ENCODE measurements around the gene MEMO1.

Gene MEMO1

GRCh38 chr2:31896293-31896692 is 114.5 kb downstream of the MEMO1 start:
- TF ChIP-seq CTCF (IDR thresholded peaks at IDR 0.05), result no peak
- no peak overlapping the region for H3K27ac ChIP-seq

GRCh38 chr2:31894656-31895055 is 116.2 kb downstream of the MEMO1 start:
- no peak for TF ChIP-seq CTCF (IDR thresholded peaks at IDR 0.05)
- H3K4me3 ChIP-seq, result no peak overlapping the region
- DNase-seq (ENCODE audit: low spot score), result no peak
- H3K27ac ChIP-seq, result no peak overlapping the region

More at GRCh38 chr2:31896293-31896692, 114.5 kb downstream of the MEMO1 start:
- H3K4me3 ChIP-seq, result no peak overlapping the region
- DNase-seq (ENCODE audit: low spot score), result no peak

GRCh38 chr2:31893094-31893493 is 117.7 kb downstream of the MEMO1 start:
- Histone ChIP-seq H3K4me3 (no peak overlapping the region), H3K27ac (no peak overlapping the region)
- no peak for TF ChIP-seq CTCF (IDR thresholded peaks at IDR 0.05)
- no peak for DNase-seq (ENCODE audit: low spot score)

- no peak for DNase-seq (ENCODE audit: low spot score)
- Histone ChIP-seq H3K27ac (no peak overlapping the region), H3K4me3 (no peak overlapping the region)
- no peak for TF ChIP-seq CTCF (IDR thresholded peaks at IDR 0.05)
Measured at GRCh38 chr2:31889044-31889443, 121.8 kb downstream of the MEMO1 start.

DNA sequence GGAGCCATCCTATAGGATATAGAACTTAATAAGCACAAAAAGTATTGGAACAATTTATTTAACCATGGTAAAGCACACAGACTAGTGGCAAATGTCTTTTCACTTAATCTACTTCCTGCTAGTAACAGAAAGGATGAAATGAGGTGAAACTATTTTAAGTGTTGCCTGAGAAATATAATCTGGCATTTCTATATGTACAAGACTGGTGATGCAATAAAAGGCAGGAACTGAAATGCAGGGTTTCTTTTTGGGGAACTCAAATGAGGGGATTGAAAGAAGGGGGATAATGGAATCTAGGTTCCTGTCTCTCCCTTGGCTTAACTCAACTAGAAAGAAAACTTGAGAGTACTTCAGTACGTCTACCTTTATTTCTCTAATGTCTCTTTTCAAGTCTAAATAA is 122.3 kb downstream of the MEMO1 start:
- Histone ChIP-seq H3K27ac (no peak overlapping the region), H3K4me3 (no peak overlapping the region)
- no peak for TF ChIP-seq CTCF (IDR thresholded peaks at IDR 0.05)
- no peak for DNase-seq (ENCODE audit: low spot score)

DNA sequence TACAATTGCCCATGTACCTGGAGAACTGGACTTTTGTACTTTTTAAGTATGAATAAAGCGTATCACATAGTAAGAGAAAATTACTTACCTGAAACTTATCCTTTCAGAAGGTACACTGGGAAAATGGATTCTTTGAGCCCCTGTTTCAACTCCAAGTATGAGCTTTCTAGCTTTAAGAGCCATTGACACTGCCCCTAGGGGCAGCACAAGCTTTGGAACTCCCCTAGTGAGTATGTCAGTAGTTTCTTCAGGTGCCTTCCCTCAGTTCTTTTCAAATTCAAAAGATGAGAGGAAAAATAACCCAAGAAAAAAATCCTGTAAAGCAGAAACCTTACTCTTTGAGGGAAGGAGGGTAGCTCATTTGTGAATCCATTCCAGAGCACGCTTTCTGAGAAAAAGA is 124.1 kb downstream of the MEMO1 start:
- TF ChIP-seq CTCF (IDR thresholded peaks at IDR 0.05), result no peak
- no peak overlapping the region for H3K4me3 ChIP-seq
- H3K27ac ChIP-seq, result no peak overlapping the region
- DNase-seq (ENCODE audit: low spot score), result no peak

GRCh38 chr2:31877008-31877407 is 133.8 kb downstream of the MEMO1 start:
- DNase-seq (ENCODE audit: low spot score), result no peak
- TF ChIP-seq CTCF (IDR thresholded peaks at IDR 0.05), result no peak
- Histone ChIP-seq H3K4me3 (no peak overlapping the region), H3K27ac (no peak overlapping the region)
